H1 (cell line): Measurements from ENCODE around the gene KMT5C. TPM values are rescaled to one million over a fixed set of nuclear protein-coding genes. Genes with fewer than 3 reads are reported as not detected.

Experiments used
- BACH1 ChIP-seq: IDR thresholded peaks from 2 replicates; pipeline ENCODE4 v1.6.1; 2012; ENCODE audit warnings: low read length, improper control_type of control experiment
- CHD1 ChIP-seq: IDR thresholded peaks from 2 replicates; pipeline ENCODE4 v1.6.1; 2012; ENCODE audit warnings: low read depth, low read length, improper control_type of control experiment
- CHD7 ChIP-seq: fragments of 300-600 bp; sonication (generic); IDR thresholded peaks from 2 replicates; pipeline ENCODE4 v1.7.1; 2012; ENCODE audit warnings: low read length, moderate library complexity, mild to moderate bottlenecking, inconsistent platforms; ENCODE audit not compliant: insufficient replicate concordance
- CREB1 ChIP-seq: IDR thresholded peaks from 2 replicates; pipeline ENCODE4 v1.6.1; 2012; ENCODE audit warnings: inconsistent platforms
- CTBP2 ChIP-seq: IDR thresholded peaks from 2 replicates; pipeline ENCODE4 v1.7.0; 2011; ENCODE audit warnings: borderline replicate concordance, mild to moderate bottlenecking, moderate library complexity, mixed read lengths, low read length; ENCODE audit not compliant: insufficient read depth, insufficient read length
- EP300 ChIP-seq, 2 experiments: IDR thresholded peaks; 1 replicate in 1 of 2; 2 replicates in 1 of 2; pipeline ENCODE4 v1.6.1; 2011 to 2012; ENCODE audit warnings: low read depth in 2 of 2, low read length in 2 of 2, mild to moderate bottlenecking in 2 of 2, borderline replicate concordance in 1 of 2, inconsistent platforms in 1 of 2, moderate library complexity in 1 of 2
- MAX ChIP-seq: IDR thresholded peaks from 2 replicates; pipeline ENCODE4 v1.6.1; 2012; ENCODE audit warnings: inconsistent platforms
- RNF2 ChIP-seq: fragments of 200-900, 300-1000 bp; sonication (generic); IDR thresholded peaks from 2 replicates; pipeline ENCODE4 v1.7.1; 2016; ENCODE audit warnings: borderline replicate concordance, low read depth, mild to moderate bottlenecking, antibody characterized with exemption, low read length; ENCODE audit not compliant: poor library complexity, severe bottlenecking; ENCODE audit errors: missing control alignments
- SIRT6 ChIP-seq: IDR thresholded peaks from one replicate; pipeline ENCODE4 v1.7.1; 2012; ENCODE audit warnings: low read length, inconsistent platforms
- SP4 ChIP-seq: IDR thresholded peaks from 2 replicates; pipeline ENCODE4 v1.6.1; 2012; ENCODE audit warnings: low read length, inconsistent platforms
- polyA plus RNA-seq, 7 experiments: library from polyadenylated mRNA; depleted of rRNA in 3 of 7; stranded (reverse) in 5 of 7; unstranded in 2 of 7; fragments of >200 nt in 5 of 7; fragments of 200-250 nt in 2 of 7; gene quantifications; 1 replicate in 5 of 7; 2 replicates in 1 of 7; 4 replicates in 1 of 7; pipeline versions ENCODE4 v1.2.1 to v1.2.3, GENCODE V29; 2011 to 2013; ENCODE audit warnings: missing spikeins in 2 of 7, mixed read lengths in 2 of 7
- total RNA-seq: library from RNA; stranded (reverse); fragmentation: NEBNext Ultra II Directional; extraction: Animal tissue kit (Norgen Biotek cat#: 25700); gene quantifications from 2 replicates; pipeline ENCODE4 v1.2.1, GENCODE V29; 2021

KMT5C gene
- total and polyA plus RNA-seq, 2 of the 8 experiments (the other 6 are each of a cell fraction or from before 2014, with no cell fraction given), result 24.9 to 31.5 TPM

GRCh38 chr19:55362174-55362989, 22.7 kb downstream of the KMT5C start (continued):
- no peak for TF ChIP-seq CHD7
- TF ChIP-seq BACH1, result no peak
- TF ChIP-seq EP300 (IDR thresholded peaks at IDR 0.05; ENCODE audit: borderline replicate concordance in 1 of 2, low read depth in 2 of 2, low read length in 2 of 2), result no peak
- no peak for TF ChIP-seq RNF2
- no peak for TF ChIP-seq SP4
- no peak for TF ChIP-seq CTBP2
- no peak for TF ChIP-seq CREB1
- TF ChIP-seq CHD1, result no peak
- no peak for TF ChIP-seq MAX
- TF ChIP-seq SIRT6, result no peak
